IMR-90 (cell line): Measurements from ENCODE around the gene KCTD4.
"Not testable (repeated sequence)": the region's sequence is repeated elsewhere in the genome, so short reads cannot be mapped to it uniquely, and the experiment has no call there.

Experiments
- BHLHE40 ChIP-seq: fragments of 150-350 bp; IDR thresholded peaks from 2 replicates; pipeline ENCODE4 v1.6.1; 2016; ENCODE audit warnings: mild to moderate bottlenecking, low read depth, low read length
- CEBPB ChIP-seq: IDR thresholded peaks from 2 replicates; pipeline ENCODE4 v1.6.1; 2012; ENCODE audit warnings: low read depth, low read length, improper control_type of control experiment
- CHD1 ChIP-seq: IDR thresholded peaks from 2 replicates; pipeline ENCODE4 v1.6.1; 2012; ENCODE audit warnings: low read depth, low read length, improper control_type of control experiment
- CTCF ChIP-seq: conservative IDR thresholded peaks from 2 replicates; pipeline ENCODE4 v1.5.1; 2012; ENCODE audit warnings: mild to moderate bottlenecking, low read depth, low read length, improper control_type of control experiment
- ELK1 ChIP-seq: fragments of 150-350 bp; IDR thresholded peaks from 2 replicates; pipeline ENCODE4 v1.6.1; 2016; ENCODE audit warnings: low read depth, mild to moderate bottlenecking, low read length, moderate library complexity, borderline replicate concordance
- FOS ChIP-seq: fragments of 150-350 bp; IDR thresholded peaks from 2 replicates; pipeline ENCODE4 v1.6.1; 2016; ENCODE audit warnings: low read depth, low read length
- MAFK ChIP-seq: IDR thresholded peaks from 2 replicates; pipeline ENCODE4 v1.6.1; 2012; ENCODE audit warnings: low read depth, low read length, improper control_type of control experiment
- MAZ ChIP-seq: IDR thresholded peaks from 2 replicates; pipeline ENCODE4 v1.6.1; 2012; ENCODE audit warnings: low read depth, mild to moderate bottlenecking, low read length, improper control_type of control experiment, moderate library complexity, borderline replicate concordance
- POLR2A ChIP-seq: IDR thresholded peaks from 2 replicates; pipeline ENCODE4 v1.6.1; 2012; ENCODE audit warnings: mild to moderate bottlenecking, low read depth, low read length
- RAD21 ChIP-seq: IDR thresholded peaks from 2 replicates; pipeline ENCODE4 v1.6.1; 2012; ENCODE audit warnings: low read length, improper control_type of control experiment
- RCOR1 ChIP-seq: IDR thresholded peaks from 2 replicates; pipeline ENCODE4 v1.6.1; 2012; ENCODE audit warnings: mild to moderate bottlenecking, low read length, improper control_type of control experiment; ENCODE audit not compliant: insufficient replicate concordance
- RFX5 ChIP-seq: IDR thresholded peaks from 2 replicates; pipeline ENCODE4 v1.8.0; 2012; ENCODE audit warnings: low read depth, mild to moderate bottlenecking, low read length, moderate library complexity
- SMC3 ChIP-seq: fragments of 150-350 bp; IDR thresholded peaks from 2 replicates; pipeline ENCODE4 v1.6.1; 2016; ENCODE audit warnings: low read depth, mild to moderate bottlenecking, antibody characterized with exemption, low read length, moderate library complexity
- USF2 ChIP-seq: fragments of 150-350 bp; IDR thresholded peaks from 2 replicates; pipeline ENCODE4 v1.6.1; 2017; ENCODE audit warnings: mild to moderate bottlenecking, antibody characterized with exemption, low read length, low read depth

- TF ChIP-seq CTCF, SMC3, CHD1, POLR2A, ELK1, USF2, RFX5, RAD21, CEBPB, MAZ, RCOR1, MAFK, BHLHE40, FOS: not testable (repeated sequence)
These were observed 11.3 kb downstream of the KCTD4 start for GRCh38 chr13:45189511-45189910.
